ENCODE results near the gene KLHL25.

GRCh38 chr15:85754989-85755388 is 39.7 kb downstream of the KLHL25 start:
- no peak for TF ChIP-seq CTCF (IDR thresholded peaks at IDR 0.05)
- no peak for TF ChIP-seq POLR2A (IDR thresholded peaks at IDR 0.05)

Data from esophagus squamous epithelium (tissue), 4 donors.